CD8-positive, alpha-beta memory T cell (primary cell): ENCODE results near the gene RASA3. TPM values are rescaled to one million over a fixed set of nuclear protein-coding genes. Genes with fewer than 3 reads are reported as not detected.

Source experiments
- CTCF ChIA-PET: fragments of 350-600 bp; sonication (Branson Sonifier 250); formaldehyde crosslinking; loops from one replicate; lab custom pipeline; 2021; ENCODE audit warnings: antibody characterized with exemption; lab: Charles Lee
- POLR2A ChIA-PET: fragments of 350-600 bp; sonication (Branson Sonifier 250); formaldehyde crosslinking; loops from one replicate; lab custom pipeline; 2021; ENCODE audit warnings: antibody characterized with exemption; lab: Charles Lee
- DNase-seq, 5 donors: peaks; one replicate each; pipeline versions ENCODE4 v3.0.0 to v3.0.0-alpha.2; 2020 to 2022; ENCODE audit warnings: mixed read lengths in 1 of 5
- H3K27ac ChIP-seq: one replicate; pipeline ENCODE4 v1.7.0; 2013; ENCODE audit warnings: low read depth, mild to moderate bottlenecking, low read length, moderate library complexity
- H3K27me3 ChIP-seq: 2 replicates; pipeline ENCODE4 v1.7.0; 2013; ENCODE audit warnings: low read length, mild to moderate bottlenecking; ENCODE audit not compliant: insufficient read depth, poor library complexity, severe bottlenecking
- H3K36me3 ChIP-seq: 2 replicates; pipeline ENCODE4 v1.7.0; 2013; ENCODE audit warnings: mild to moderate bottlenecking, low read length, moderate library complexity; ENCODE audit not compliant: insufficient read depth
- H3K4me1 ChIP-seq: 2 replicates; pipeline ENCODE4 v1.7.0; 2013; ENCODE audit warnings: mild to moderate bottlenecking, low read length, moderate library complexity; ENCODE audit not compliant: insufficient read depth
- H3K4me3 ChIP-seq: 2 replicates; pipeline ENCODE4 v1.7.0; 2013; ENCODE audit warnings: mild to moderate bottlenecking, low read length
- H3K9me3 ChIP-seq: 2 replicates; pipeline ENCODE4 v1.7.0; 2013; ENCODE audit warnings: mild to moderate bottlenecking, low read length
- H3K27ac Mint-ChIP-seq, 8 donors: one replicate each; pipeline ENCODE4 v1.8.0; 2020 to 2021; ENCODE audit warnings: mixed read lengths in 8 of 8, mild to moderate bottlenecking in 6 of 8, inconsistent platforms in 3 of 8, moderate library complexity in 3 of 8
- H3K27me3 Mint-ChIP-seq, 2 donors: one replicate each; pipeline ENCODE4 v1.8.0; 2020 to 2021; ENCODE audit warnings: mixed read lengths in 2 of 2, mild to moderate bottlenecking in 1 of 2, moderate library complexity in 1 of 2
- H3K36me3 Mint-ChIP-seq, 3 donors: one replicate each; pipeline ENCODE4 v1.8.0; 2020 to 2021; ENCODE audit warnings: mixed read lengths in 3 of 3, inconsistent platforms in 1 of 3, mild to moderate bottlenecking in 1 of 3
- H3K4me1 Mint-ChIP-seq, 3 donors: one replicate each; pipeline ENCODE4 v1.8.0; 2020 to 2021; ENCODE audit warnings: mixed read lengths in 3 of 3, inconsistent platforms in 1 of 3, mild to moderate bottlenecking in 1 of 3
- H3K4me3 Mint-ChIP-seq, 7 donors: one replicate each; pipeline ENCODE4 v1.8.0; 2020 to 2021; ENCODE audit warnings: mixed read lengths in 7 of 7, mild to moderate bottlenecking in 6 of 7, moderate library complexity in 4 of 7, inconsistent platforms in 2 of 7
- H3K9me3 Mint-ChIP-seq, 5 donors: one replicate each; pipeline ENCODE4 v1.8.0; 2020 to 2022; ENCODE audit warnings: mixed read lengths in 5 of 5, mild to moderate bottlenecking in 3 of 5, moderate library complexity in 2 of 5, inconsistent platforms in 1 of 5
- polyA plus RNA-seq: library from polyadenylated mRNA; unstranded; fragments of 300-500 nt; fragmentation: Illumina TruSeq; gene quantifications from one replicate; pipeline ENCODE4 v1.2.3, GENCODE V29; 2021
- total RNA-seq, 2 experiments: library from RNA; stranded (reverse); gene quantifications; one replicate each; pipeline ENCODE4 v1.2.3, GENCODE V29; 2021

Gene RASA3
- total and polyA plus RNA-seq, 3 experiments from 2014 or later = 26.4 to 123 (median 27.1) TPM

GRCh38 chr13:114080739-114081561, 51.5 kb downstream of the RASA3 start:
- Histone ChIP-seq H3K4me1 (peaks cover 58% of the 10 kb centered on the region), H3K27ac (no peak overlapping the region), H3K36me3 (peaks cover 10% of the 10 kb centered on the region), H3K4me3 (no peak overlapping the region), H3K9me3 (no peaks in the 10 kb centered on the region), H3K27me3 (no peaks in the 10 kb centered on the region)
- POLR2A ChIA-PET = no interaction called here
- DNase-seq = peak in 1 of 5 donors; percentile 39
- H3K36me3 Mint-ChIP-seq = peaks cover 0 to 57% (median 10%) of the 10 kb centered on the region in 3 donors
- H3K4me3 Mint-ChIP-seq = peak overlapping the region in 3 of 7 donors; percentile 19 to 62 (median 57)
- peaks cover 38 to 67% (median 50%) of the 10 kb centered on the region in 3 donors for H3K4me1 Mint-ChIP-seq
- peak overlapping the region in 4 of 8 donors; percentile 38 to 79 (median 60) for H3K27ac Mint-ChIP-seq
- H3K27me3 Mint-ChIP-seq = peaks cover 0 to 3% of the 10 kb centered on the region in 2 donors
- peaks cover 0 to 3% (median 0%) of the 10 kb centered on the region in 5 donors for H3K9me3 Mint-ChIP-seq
- CTCF ChIA-PET = no interaction called here

GRCh38 chr13:114079601-114080536, 52.6 kb downstream of the RASA3 start:
- peak overlapping the region in 1 of 7 donors; percentile 37 for H3K4me3 Mint-ChIP-seq
- H3K4me1 Mint-ChIP-seq = peaks cover 41 to 70% (median 50%) of the 10 kb centered on the region in 3 donors
- H3K4me1 ChIP-seq = peaks cover 58% of the 10 kb centered on the region
- H3K27ac ChIP-seq = no peak overlapping the region
- peaks cover 0 to 3% of the 10 kb centered on the region in 2 donors for H3K27me3 Mint-ChIP-seq
- H3K9me3 ChIP-seq = no peaks in the 10 kb centered on the region
- H3K9me3 Mint-ChIP-seq = peaks cover 0 to 3% (median 0%) of the 10 kb centered on the region in 5 donors
- ChIA-PET POLR2A (no interaction called here), CTCF (no interaction called here)
- H3K36me3 Mint-ChIP-seq = peaks cover 0 to 62% (median 10%) of the 10 kb centered on the region in 3 donors
- no peak overlapping the region for H3K4me3 ChIP-seq
- DNase-seq = peak in 1 of 5 donors; percentile 42
- H3K36me3 ChIP-seq = peaks cover 13% of the 10 kb centered on the region
- peak overlapping the region in 1 of 8 donors; percentile 54 for H3K27ac Mint-ChIP-seq
- no peaks in the 10 kb centered on the region for H3K27me3 ChIP-seq

GRCh38 chr13:114078461-114079451, 53.7 kb downstream of the RASA3 start:
- Histone ChIP-seq H3K4me3 (no peak overlapping the region), H3K27ac (no peak overlapping the region), H3K9me3 (no peaks in the 10 kb centered on the region), H3K36me3 (peaks cover 23% of the 10 kb centered on the region), H3K27me3 (no peaks in the 10 kb centered on the region), H3K4me1 (peaks cover 58% of the 10 kb centered on the region)
- ChIA-PET POLR2A (interaction anchor here (0.7 kb wide), 1 partner anchor 13 kb away, joined by 3 read pairs; no protein-coding TSS in a partner anchor), CTCF (no interaction called here)
- H3K27ac Mint-ChIP-seq = peak overlapping the region in 7 of 8 donors; percentile 43 to 77 (median 63)
- peaks cover 47 to 74% (median 56%) of the 10 kb centered on the region in 3 donors for H3K4me1 Mint-ChIP-seq
- peak in 2 of 5 donors; percentile 41 to 46 for DNase-seq
- H3K27me3 Mint-ChIP-seq = peaks cover 0 to 3% of the 10 kb centered on the region in 2 donors
- peak overlapping the region in 5 of 7 donors; percentile 8 to 57 (median 28) for H3K4me3 Mint-ChIP-seq
- H3K36me3 Mint-ChIP-seq = peaks cover 0 to 73% (median 13%) of the 10 kb centered on the region in 3 donors
- H3K9me3 Mint-ChIP-seq = peaks cover 0 to 7% (median 0%) of the 10 kb centered on the region in 5 donors

GRCh38 chr13:114077933-114078325, 54.5 kb downstream of the RASA3 start:
- peak in 1 of 5 donors; percentile 47 for DNase-seq
- Mint-ChIP-seq H3K4me1 (peaks cover 44 to 76% (median 57%) of the 10 kb centered on the region in 3 donors), H3K4me3 (peak overlapping the region in 2 of 7 donors; percentile 57 to 77), H3K27me3 (peaks cover 0 to 3% of the 10 kb centered on the region in 2 donors), H3K36me3 (peaks cover 0 to 75% (median 10%) of the 10 kb centered on the region in 3 donors), H3K27ac (peak overlapping the region in 6 of 8 donors; percentile 43 to 84 (median 60)), H3K9me3 (peaks cover 0 to 7% (median 0%) of the 10 kb centered on the region in 5 donors)
- Histone ChIP-seq H3K36me3 (peaks cover 31% of the 10 kb centered on the region), H3K4me3 (no peak overlapping the region), H3K9me3 (no peaks in the 10 kb centered on the region), H3K4me1 (peaks cover 53% of the 10 kb centered on the region), H3K27ac (no peak overlapping the region), H3K27me3 (no peaks in the 10 kb centered on the region)
- ChIA-PET POLR2A (no interaction called here), CTCF (no interaction called here)

- POLR2A ChIA-PET = interaction anchor here (0.9 kb wide), 1 partner anchor 16 kb away, joined by 3 read pairs; no protein-coding TSS in a partner anchor
- Histone ChIP-seq H3K27me3 (no peaks in the 10 kb centered on the region), H3K9me3 (no peaks in the 10 kb centered on the region), H3K36me3 (peaks cover 37% of the 10 kb centered on the region), H3K4me1 (peaks cover 47% of the 10 kb centered on the region), H3K4me3 (no peak overlapping the region), H3K27ac (no peak overlapping the region)
- CTCF ChIA-PET = no interaction called here
- Mint-ChIP-seq H3K27ac (peak overlapping the region in 5 of 8 donors; percentile 32 to 84 (median 57)), H3K9me3 (peaks cover 0 to 7% (median 0%) of the 10 kb centered on the region in 5 donors), H3K4me3 (peak overlapping the region in 3 of 7 donors; percentile 28 to 87 (median 35)), H3K4me1 (peaks cover 41 to 76% (median 57%) of the 10 kb centered on the region in 3 donors), H3K27me3 (peaks cover 0 to 3% of the 10 kb centered on the region in 2 donors), H3K36me3 (peaks cover 0 to 75% (median 15%) of the 10 kb centered on the region in 3 donors)
- DNase-seq = no peak
Observed at GRCh38 chr13:114077099-114077932, 55.1 kb downstream of the RASA3 start.

- Histone ChIP-seq H3K27ac (no peak overlapping the region), H3K9me3 (no peaks in the 10 kb centered on the region), H3K4me3 (no peak overlapping the region), H3K27me3 (no peaks in the 10 kb centered on the region), H3K4me1 (peaks cover 39% of the 10 kb centered on the region), H3K36me3 (peaks cover 37% of the 10 kb centered on the region)
- DNase-seq = peak in 1 of 5 donors; percentile 38
- CTCF ChIA-PET = no interaction called here
- Mint-ChIP-seq H3K27ac (peak overlapping the region in 6 of 8 donors; percentile 32 to 84 (median 50)), H3K4me3 (peak overlapping the region in 3 of 7 donors; percentile 11 to 40 (median 28)), H3K27me3 (peaks cover 0 to 3% of the 10 kb centered on the region in 2 donors), H3K4me1 (peaks cover 41 to 75% (median 56%) of the 10 kb centered on the region in 3 donors), H3K9me3 (peaks cover 0 to 7% (median 0%) of the 10 kb centered on the region in 5 donors), H3K36me3 (peaks cover 0 to 77% (median 19%) of the 10 kb centered on the region in 3 donors)
- POLR2A ChIA-PET = interaction anchor here (0.9 kb wide), 1 partner anchor 17 kb away, joined by 3 read pairs; no protein-coding TSS in a partner anchor
Observed at GRCh38 chr13:114076329-114077090, 55.9 kb downstream of the RASA3 start.
